Measurements from ENCODE around the gene ACBD6.
"Not testable (repeated sequence)": the region's sequence is repeated elsewhere in the genome, so short reads cannot be mapped to it uniquely, and the experiment has no call there.

Gene ACBD6

DNA sequence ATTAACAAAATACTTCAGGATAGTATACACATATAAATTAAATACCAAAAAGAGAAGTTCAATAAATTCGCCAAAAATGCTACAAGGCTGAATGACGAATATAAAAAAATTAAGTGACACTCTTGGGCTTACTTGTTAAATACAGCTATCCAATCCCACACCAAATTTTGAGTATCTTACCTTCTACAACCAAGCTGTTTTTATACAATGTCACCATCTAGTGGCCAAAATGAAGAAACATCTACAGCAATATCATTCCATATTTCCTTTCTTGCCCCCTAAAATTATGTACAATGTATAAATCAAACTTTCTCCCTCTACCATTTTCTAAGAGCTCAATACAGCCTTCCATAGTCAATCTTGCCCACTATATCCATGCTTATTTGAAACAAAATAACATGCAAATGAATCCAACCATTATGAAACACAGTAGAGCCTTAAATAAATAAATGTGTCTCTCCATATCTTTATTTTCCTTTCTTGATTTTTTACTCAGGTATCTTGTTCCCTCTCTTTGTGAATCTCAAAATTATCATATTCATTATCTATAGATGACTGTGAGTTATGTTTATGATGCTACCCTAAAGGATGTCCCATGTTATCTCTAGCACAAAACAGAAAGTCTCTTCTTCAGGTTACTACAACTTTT is 86.3 kb downstream of the ACBD6 start:
- no peak for DNase-seq (ENCODE audit: low read depth in 2 of 2)

DNA sequence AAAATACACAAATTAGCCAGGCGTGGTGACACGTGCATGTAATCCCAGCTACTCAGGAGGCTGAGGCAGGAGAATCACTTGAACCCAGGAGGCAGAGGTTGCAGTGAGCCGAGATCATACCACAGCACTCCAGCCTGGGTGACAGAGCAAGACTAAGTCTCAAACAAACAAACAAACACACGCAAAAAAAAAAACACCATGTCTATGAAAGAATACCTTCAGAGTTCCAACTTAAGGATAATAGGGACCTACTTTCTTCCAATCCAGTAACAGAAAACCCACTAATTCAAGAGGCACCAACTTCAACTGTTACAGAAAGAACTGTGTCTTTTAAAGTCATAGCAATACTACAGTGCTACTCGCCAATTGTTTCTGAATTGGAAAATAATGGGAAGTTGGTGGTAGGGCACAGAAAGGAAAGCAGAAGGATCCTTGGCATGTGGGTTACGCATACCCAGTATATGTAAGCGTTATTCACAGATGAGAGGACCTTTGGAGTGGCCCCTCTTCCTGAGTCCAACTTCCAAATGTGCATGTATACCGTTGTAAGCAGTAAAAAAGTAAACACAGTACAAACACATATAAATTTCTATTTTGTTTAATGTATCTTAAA is 87.0 kb downstream of the ACBD6 start:
- DNase-seq (ENCODE audit: low read depth in 2 of 2): no peak

- DNase-seq (ENCODE audit: low read depth in 2 of 2): no peak
These were observed 89.8 kb downstream of the ACBD6 start for GRCh38 chr1:180412583-180412982.

DNA sequence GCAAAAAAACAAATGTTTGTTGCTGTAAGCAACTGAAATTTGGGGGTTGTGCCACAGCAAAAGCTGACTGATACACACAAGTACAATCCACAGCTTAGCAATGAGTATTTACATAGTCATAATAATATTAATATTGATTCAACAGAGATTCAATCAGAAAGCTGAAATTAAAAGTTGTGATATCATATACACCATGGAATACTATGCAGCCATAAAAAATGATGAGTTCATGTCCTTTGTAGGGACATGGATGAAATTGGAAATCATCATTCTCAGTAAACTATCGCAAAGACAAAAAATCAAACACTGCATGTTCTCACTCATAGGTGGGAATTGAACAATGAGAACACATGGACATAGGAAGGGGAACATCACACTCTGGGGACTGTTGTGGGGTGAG is 94.2 kb downstream of the ACBD6 start:
- not testable (repeated sequence) for DNase-seq (ENCODE audit: low read depth in 2 of 2)

- no peak for DNase-seq (ENCODE audit: low read depth in 2 of 2)
These were observed 95.3 kb downstream of the ACBD6 start for GRCh38 chr1:180407051-180407450.

DNA sequence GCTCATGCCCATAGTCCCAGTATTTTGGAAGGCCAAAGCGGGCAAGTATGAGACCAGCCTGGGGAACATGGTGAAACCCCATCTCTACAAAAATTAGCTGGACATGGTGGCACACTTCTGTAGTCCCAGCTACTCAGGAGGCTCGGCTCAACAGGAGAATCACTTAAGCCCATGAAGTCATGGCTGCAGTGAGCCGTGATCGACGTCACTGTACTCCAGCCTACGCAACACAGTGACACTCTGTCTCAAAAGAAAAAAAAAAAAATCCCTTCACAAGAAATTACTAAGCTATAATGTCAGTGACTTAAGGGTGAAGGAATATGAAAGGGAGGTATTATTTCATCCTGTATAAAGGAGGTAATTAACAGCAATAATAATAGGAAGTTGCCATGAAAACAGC is 99.8 kb downstream of the ACBD6 start:
- no peak for DNase-seq (ENCODE audit: low read depth in 2 of 2)

DNA sequence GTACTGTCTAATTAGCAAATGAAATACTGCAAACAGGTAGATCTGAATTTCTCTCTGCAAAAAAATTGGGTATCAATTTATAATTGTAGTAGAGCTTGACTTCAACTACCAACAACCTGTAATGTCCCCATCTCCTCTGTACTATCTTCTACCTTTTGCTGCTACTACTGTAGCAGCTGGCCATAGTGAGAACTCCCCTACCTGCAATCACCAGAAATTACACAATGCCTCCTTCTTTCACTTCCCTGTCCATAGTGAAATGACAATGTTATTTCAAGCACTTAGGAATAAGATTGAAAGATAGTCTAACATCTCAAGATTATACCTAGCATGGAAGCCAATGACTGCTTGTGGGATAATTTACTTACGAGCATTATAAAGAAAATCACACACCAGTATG is 100.4 kb downstream of the ACBD6 start:
- no peak for DNase-seq (ENCODE audit: low read depth in 2 of 2)

DNA sequence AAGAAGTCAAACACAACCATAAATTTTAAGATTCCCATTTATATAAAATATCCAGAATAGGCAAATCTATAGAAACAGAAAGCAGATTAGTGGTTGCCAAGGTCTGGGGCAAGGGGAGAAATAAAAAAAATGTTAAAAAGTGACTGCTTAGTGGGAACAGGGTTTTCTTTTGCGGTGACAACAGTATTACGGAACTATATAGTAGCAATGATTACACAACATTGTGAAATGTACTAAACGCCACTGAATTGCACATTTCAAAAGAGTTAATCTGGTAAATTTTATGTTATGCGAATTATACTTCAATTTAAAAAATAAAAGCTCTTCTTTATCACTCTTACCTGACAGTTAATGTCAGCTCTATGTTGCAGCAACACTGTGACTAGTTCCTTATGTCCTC is 105.2 kb downstream of the ACBD6 start:
- no peak for DNase-seq (ENCODE audit: low read depth in 2 of 2)

DNA sequence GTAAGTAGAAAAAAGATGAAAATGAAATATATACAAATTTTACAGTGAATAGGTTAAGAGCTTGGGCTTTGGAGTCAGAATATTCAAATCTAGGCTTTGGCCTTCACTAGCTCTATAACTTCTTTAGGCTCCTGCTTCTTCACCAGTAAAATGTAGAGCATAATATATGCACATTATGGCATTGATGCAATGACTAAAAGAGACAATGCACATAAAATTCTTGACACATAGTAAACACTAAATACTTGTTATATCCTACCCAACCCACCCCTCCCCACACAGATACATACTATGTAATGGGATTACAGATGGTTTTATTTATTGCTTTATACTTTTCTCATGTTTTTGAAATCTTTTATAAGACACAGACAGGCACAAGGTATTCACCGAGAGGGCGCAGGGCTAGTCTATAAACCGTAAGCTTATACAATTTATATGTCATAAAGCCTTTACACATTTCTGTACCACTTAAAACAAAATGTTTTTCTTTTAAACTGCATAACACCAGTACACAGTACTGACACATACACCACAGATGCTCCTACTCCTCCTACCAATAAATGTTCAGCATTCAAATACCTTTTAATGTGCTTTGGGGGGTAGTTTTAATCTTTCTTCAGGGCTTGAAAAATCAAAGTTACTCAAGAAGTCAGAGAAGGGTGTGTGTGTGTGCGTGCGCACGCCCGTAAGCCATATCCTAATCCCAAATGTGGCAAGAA is 109.8 kb downstream of the ACBD6 start:
- no peak for DNase-seq (ENCODE audit: low read depth in 2 of 2)

DNA sequence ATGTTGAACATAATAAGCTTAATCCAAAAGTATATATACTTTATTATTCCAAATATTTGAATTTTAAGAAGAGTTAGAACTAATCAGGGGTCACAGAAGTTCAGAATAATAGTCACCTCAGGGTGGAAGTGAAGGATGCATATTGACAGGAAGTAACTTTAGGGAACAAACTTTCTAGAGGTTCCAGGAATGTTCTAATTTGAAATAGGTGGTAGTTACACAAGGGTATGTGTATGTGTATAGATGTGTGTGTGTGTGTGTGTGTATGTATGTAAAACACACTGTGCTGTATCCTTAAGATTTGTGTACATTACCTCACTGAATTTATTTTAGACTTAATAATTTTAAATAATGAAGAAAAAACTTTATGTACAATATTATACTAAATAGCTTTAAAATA is 110.4 kb downstream of the ACBD6 start:
- no peak for DNase-seq (ENCODE audit: low read depth in 2 of 2)

DNA sequence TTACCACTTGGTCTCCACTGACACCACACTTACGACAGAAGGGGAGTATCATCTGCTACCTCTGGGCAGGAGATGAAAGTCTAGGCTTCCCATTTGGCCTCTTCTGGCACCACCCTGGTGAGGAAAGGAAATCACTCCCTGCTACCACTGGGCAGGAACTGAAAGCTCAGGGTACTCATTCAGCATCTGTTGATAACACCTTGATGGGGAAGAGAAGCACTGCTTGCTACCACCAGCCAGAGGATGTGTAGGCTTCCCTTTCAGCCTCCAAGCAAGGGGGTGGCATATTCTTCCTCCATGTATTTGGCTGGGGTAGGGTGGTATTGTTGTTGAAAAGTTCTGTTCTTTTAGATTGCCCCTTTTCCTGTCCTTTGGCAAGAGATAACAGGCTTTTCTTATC is 115.0 kb downstream of the ACBD6 start:
- DNase-seq (ENCODE audit: low read depth in 2 of 2): no peak

GRCh38 chr1:180386745-180387367 is 115.5 kb downstream of the ACBD6 start:
- no peak for DNase-seq (ENCODE audit: low read depth in 2 of 2)

- no peak for DNase-seq (ENCODE audit: low read depth in 2 of 2)
These were observed 117.2 kb downstream of the ACBD6 start for GRCh38 chr1:180385144-180385543.

DNA sequence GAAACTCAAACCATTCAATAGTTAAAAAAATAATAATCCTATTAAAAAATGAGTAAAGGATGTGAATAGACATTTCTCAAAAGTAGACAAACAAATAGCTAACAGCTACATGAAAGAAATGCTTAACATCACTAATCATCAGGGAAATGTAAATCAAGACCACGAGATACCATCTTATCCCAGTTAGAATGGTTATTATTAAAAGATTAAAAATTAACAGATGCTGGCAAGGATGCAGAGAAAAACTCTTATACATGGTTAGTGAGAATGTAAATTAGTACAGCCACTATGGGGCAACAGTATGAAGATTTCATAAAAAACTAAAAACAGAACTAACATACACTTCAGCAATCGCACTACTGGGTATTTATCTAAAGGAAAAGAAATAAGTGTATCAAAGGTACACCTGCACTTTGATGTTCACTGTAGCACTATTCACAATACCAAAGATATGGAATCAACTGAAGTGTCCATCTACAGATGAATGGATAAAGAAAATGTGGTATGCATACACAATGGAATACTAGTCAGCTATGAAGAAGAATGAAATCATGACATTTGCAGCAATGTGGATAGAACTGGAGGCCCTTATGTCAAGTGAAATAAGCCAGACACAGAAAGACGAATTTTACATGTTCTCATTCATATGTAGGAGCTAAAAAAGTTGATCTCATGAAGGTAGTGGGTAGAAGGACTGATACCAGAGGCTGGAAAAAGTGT is 117.9 kb downstream of the ACBD6 start:
- no peak for DNase-seq (ENCODE audit: low read depth in 2 of 2)

DNA sequence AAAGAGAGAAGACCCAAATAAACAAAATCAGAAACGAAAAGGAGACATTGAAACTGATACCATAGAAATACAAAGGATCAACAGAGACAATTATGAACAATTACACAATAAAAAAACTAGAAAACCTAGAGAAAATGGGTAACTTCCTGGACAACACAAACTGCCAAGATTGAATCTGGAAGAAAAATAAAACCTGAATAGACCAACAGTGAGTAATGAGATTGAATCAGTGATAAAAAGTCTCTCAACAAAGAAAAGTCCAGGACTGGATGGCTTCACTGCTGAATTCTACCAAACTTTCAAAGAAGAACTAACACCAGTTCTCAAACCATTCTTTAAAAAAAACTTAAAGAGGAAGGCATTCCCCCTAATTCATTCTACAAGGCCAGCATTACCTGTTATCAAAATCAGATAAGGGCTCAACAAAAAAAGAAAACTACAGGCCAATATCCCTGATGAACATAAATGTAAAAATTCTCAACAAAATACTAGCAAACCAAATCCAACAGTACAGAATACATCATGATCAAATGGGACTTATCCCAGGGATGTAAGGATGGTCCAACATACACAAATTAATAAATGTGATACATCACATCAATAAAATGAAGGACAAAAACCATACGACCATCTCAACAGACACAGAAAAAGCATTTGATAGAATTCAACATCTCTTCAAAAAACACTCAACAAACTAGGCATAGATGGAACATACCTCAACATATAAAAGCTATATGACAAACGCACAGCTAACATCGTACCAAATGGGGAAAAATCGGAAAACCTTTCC is 119.9 kb downstream of the ACBD6 start:
- no peak for DNase-seq (ENCODE audit: low read depth in 2 of 2)

DNA sequence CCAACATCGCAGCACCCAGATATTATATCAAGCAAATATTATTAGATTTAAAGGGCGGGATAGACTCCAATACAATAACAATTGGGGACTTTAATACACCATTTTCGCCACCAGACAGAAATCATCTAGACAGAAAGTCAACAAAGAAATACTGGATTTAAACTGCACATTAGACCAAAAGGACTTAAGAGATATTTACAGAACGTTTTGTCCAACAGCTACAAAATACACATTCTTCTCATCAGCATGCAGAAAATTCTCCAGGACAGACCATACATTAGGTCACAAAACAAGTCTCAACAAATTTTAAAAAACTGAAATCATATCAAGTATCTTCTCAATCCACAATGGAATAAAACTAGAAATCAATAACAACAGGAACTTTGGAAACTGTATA is 121.2 kb downstream of the ACBD6 start:
- DNase-seq (ENCODE audit: low read depth in 2 of 2): no peak

DNA sequence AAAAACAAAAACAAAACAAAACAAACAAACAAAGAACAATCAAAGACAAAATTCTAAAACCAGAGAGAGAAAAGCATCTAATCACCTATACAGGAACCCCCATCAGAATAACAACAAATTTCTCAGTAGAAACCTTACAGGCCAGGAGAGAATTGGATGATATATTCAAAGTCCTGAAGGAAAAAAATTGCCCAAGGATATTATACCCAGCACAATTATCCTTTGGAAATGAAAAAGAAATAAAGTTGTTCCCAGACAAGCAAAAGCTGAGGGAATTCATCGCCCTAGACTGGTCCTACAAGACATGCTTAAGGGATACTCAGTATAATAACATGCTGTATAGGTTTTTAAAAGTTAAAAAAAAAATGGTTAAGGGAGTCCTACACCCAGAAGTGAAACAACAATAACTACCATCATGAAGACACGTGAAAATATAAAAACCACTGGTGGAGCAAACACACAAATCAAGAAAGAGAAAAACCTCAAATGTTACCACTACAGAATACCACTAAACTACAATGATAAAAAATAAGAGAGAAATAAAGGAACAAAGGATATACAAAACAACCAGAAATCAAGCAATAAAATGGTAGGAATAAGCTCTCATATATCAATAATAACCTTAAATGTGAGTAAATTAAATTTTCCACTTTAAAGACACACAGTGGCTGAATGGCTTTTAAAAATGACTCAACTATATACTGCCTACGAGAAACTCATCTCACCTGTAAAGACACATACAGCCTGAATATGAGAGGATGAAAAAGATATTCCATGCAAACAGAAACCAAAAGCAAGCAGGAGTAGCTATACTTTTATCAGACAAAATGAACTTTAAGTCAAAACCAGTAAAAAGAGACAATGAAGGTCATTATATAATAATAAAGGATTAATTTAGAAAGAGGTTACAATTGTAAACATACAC is 121.9 kb downstream of the ACBD6 start:
- DNase-seq (ENCODE audit: low read depth in 2 of 2): no peak

GRCh38 chr1:180376800-180377199 is 125.6 kb downstream of the ACBD6 start:
- no peak for DNase-seq (ENCODE audit: low read depth in 2 of 2)

DNA sequence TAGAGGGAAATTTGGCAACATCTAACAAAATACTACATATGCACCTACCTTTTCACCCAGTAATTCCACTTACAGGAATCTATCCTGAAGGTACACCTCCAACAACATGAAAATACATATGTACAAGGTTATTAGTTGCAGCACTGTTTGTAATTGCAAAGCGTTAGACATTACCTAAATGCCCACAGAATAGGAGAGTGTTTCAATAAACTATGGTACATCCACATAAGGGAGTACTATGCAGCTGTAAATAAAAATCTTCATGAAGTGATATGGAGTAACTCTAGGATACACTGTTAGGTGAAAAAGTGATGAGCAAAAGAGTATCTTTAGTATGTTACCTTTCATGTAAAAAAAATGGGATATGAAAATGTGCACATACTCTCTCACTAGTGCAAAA is 126.1 kb downstream of the ACBD6 start:
- DNase-seq (ENCODE audit: low read depth in 2 of 2): no peak

DNA sequence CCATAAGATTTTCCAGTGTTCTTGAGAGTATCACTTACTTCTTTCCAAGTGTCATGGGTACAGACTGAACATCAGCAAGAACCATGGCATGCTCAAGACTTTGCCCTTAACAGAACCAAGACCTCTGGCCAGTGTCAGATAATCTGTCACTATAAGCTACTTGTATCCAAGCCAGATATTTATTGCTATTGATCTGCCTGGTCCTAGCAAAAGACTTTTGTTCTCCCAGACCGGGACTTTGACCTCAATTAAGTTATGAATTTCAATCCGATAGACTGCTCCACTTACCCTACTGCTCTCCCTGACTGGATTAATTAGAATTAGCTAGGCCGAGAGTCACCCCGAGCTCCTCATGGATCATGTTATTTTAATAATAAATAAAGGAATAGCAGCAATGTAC is 129.6 kb downstream of the ACBD6 start:
- no peak for DNase-seq (ENCODE audit: low read depth in 2 of 2)
